GM12878 (cell line): ENCODE data around the gene SSH3. TPM values are rescaled to one million over a fixed set of nuclear protein-coding genes. Genes with fewer than 3 reads are reported as not detected.

ENCODE experiments used
- ASH2L ChIP-seq: fragments of 300-600, 200-600 bp; sonication (generic); IDR thresholded peaks from 2 replicates; pipeline ENCODE4 v1.6.1; 2017; ENCODE audit warnings: low read depth, mild to moderate bottlenecking, borderline replicate concordance
- BRCA1 ChIP-seq: IDR thresholded peaks from 2 replicates; pipeline ENCODE4 v1.6.1; 2011; ENCODE audit warnings: low read depth, low read length, improper control_type of control experiment
- CEBPB ChIP-seq, 2 experiments: fragments of 150-350 bp in 1 of 2; IDR thresholded peaks; 2 replicates each; pipeline ENCODE4 v1.6.1; 2012 to 2014; ENCODE audit warnings: low read depth in 2 of 2, low read length in 2 of 2, borderline replicate concordance in 1 of 2, inconsistent platforms in 1 of 2
- CHD1 ChIP-seq: IDR thresholded peaks from 2 replicates; pipeline ENCODE4 v1.6.1; 2012; ENCODE audit warnings: low read depth, low read length, improper control_type of control experiment
- CHD2 ChIP-seq: IDR thresholded peaks from 2 replicates; pipeline ENCODE4 v1.6.1; 2011; ENCODE audit warnings: low read depth, low read length, improper control_type of control experiment, borderline replicate concordance
- EGR1 ChIP-seq, 2 experiments: IDR thresholded peaks; 1 replicate in 1 of 2; 2 replicates in 1 of 2; pipeline ENCODE4 v1.6.1; 2011 to 2012; ENCODE audit warnings: low read depth in 2 of 2, low read length in 2 of 2, borderline replicate concordance in 1 of 2, mild to moderate bottlenecking in 1 of 2, moderate library complexity in 1 of 2
- EP300 ChIP-seq, 2 experiments: fragments of 150-350 bp in 1 of 2; IDR thresholded peaks; 2 replicates each; pipeline ENCODE4 v1.6.1; 2011 to 2012; ENCODE audit warnings: low read depth in 2 of 2, low read length in 2 of 2, borderline replicate concordance in 1 of 2, improper control_type of control experiment in 1 of 2, inconsistent platforms in 1 of 2; ENCODE audit not compliant: control insufficient read depth in 1 of 2
- EZH2 ChIP-seq: IDR thresholded peaks from 2 replicates; pipeline ENCODE4 v1.6.1; 2012; ENCODE audit warnings: low read depth, mild to moderate bottlenecking, control low read depth, inconsistent platforms, low read length, borderline replicate concordance; ENCODE audit not compliant: control insufficient read depth
- FOXK2 ChIP-seq: fragments of 450-650 bp; IDR thresholded peaks from 2 replicates; pipeline ENCODE4 v1.6.1; 2017; ENCODE audit warnings: mild to moderate bottlenecking, moderate library complexity
- FOXM1 ChIP-seq: IDR thresholded peaks from 2 replicates; pipeline ENCODE4 v1.6.1; 2012; ENCODE audit warnings: low read depth, mild to moderate bottlenecking, inconsistent platforms, low read length, moderate library complexity
- HDGF ChIP-seq: fragments of 450-650 bp; IDR thresholded peaks from 2 replicates; pipeline ENCODE4 v1.6.1; 2016; ENCODE audit warnings: antibody characterized with exemption
- NFYB ChIP-seq: IDR thresholded peaks from 2 replicates; pipeline ENCODE4 v1.6.1; 2011; ENCODE audit warnings: low read depth, mild to moderate bottlenecking, low read length, improper control_type of control experiment, moderate library complexity; ENCODE audit not compliant: insufficient read depth
- NR2C1 ChIP-seq: fragments of 450-650 bp; IDR thresholded peaks from 2 replicates; pipeline ENCODE4 v1.6.1; 2017; ENCODE audit warnings: antibody characterized with exemption, mild to moderate bottlenecking, moderate library complexity
- NR2C2 ChIP-seq: IDR thresholded peaks from 2 replicates; pipeline ENCODE4 v1.6.1; 2011; ENCODE audit warnings: borderline replicate concordance, low read depth; ENCODE audit not compliant: control insufficient read depth, insufficient read length
- POLR2AphosphoS2 ChIP-seq: IDR thresholded peaks from 2 replicates; pipeline ENCODE4 v1.6.1; 2011; ENCODE audit warnings: low read depth, mild to moderate bottlenecking, low read length, improper control_type of control experiment, moderate library complexity
- RBBP5 ChIP-seq: fragments of 200-600 bp; sonication (generic); conservative IDR thresholded peaks from 2 replicates; pipeline ENCODE4 v1.6.1; 2016
- RELA ChIP-seq: fragments of 450-650 bp; IDR thresholded peaks from 2 replicates; pipeline ENCODE4 v1.8.0; 2014; ENCODE audit warnings: borderline replicate concordance; ENCODE audit not compliant: partially characterized antibody
- SKIL ChIP-seq: fragments of 450-650 bp; IDR thresholded peaks from 2 replicates; pipeline ENCODE4 v1.6.1; 2017; ENCODE audit warnings: mild to moderate bottlenecking, low read depth, inconsistent platforms; ENCODE audit not compliant: poor library complexity, severe bottlenecking
- SMC3 ChIP-seq: IDR thresholded peaks from 2 replicates; pipeline ENCODE4 v1.6.1; 2011; ENCODE audit warnings: low read length, improper control_type of control experiment, borderline replicate concordance
- SRF ChIP-seq, 2 experiments: IDR thresholded peaks; 2 replicates each; pipeline ENCODE4 v1.6.1; 2011; ENCODE audit warnings: low read depth in 2 of 2, low read length in 2 of 2, mild to moderate bottlenecking in 1 of 2, moderate library complexity in 1 of 2
- STAT1 ChIP-seq: fragments of 450-650 bp; conservative IDR thresholded peaks from 2 replicates; pipeline ENCODE4 v1.6.1; 2014; ENCODE audit warnings: antibody characterized with exemption, mild to moderate bottlenecking
- STAT3 ChIP-seq: IDR thresholded peaks from 2 replicates; pipeline ENCODE4 v1.6.1; 2011; ENCODE audit warnings: low read depth, low read length, improper control_type of control experiment
- SUPT20H ChIP-seq: IDR thresholded peaks from 2 replicates; pipeline ENCODE4 v1.6.1; 2011; ENCODE audit warnings: low read depth, mild to moderate bottlenecking, low read length, moderate library complexity, borderline replicate concordance; ENCODE audit not compliant: control insufficient read depth
- TCF7 ChIP-seq: IDR thresholded peaks from 2 replicates; pipeline ENCODE4 v1.6.1; 2014; ENCODE audit warnings: antibody characterized with exemption, borderline replicate concordance
- polyA plus RNA-seq, 11 experiments: library from polyadenylated mRNA; depleted of rRNA in 4 of 11; unstranded in 6 of 11; stranded (reverse) in 5 of 11; fragments of >200 nt; fragmentation: Nextera tagmentation in 4 of 11; fragmentation: Illumina TruSeq in 1 of 11; extraction: Ambion mirVana in 4 of 11; extraction: Trizol in 1 of 11; gene quantifications; 1 replicate in 1 of 11; 2 replicates in 10 of 11; pipeline versions ENCODE4 v1.2.1 to v1.2.3, GENCODE V29; 2011 to 2016; ENCODE audit warnings: inconsistent platforms in 2 of 11, missing spikeins in 2 of 11, low read depth in 1 of 11
- total RNA-seq, 4 experiments: library from RNA; depleted of rRNA in 3 of 4; stranded (reverse); fragments of >200 nt in 3 of 4; fragmentation: Illumina TruSeq in 1 of 4; extraction: Trizol in 1 of 4; gene quantifications; 2 replicates each; pipeline versions ENCODE4 v1.2.1 to v1.2.3, GENCODE V29; 2013 to 2021
- TF ChIP-seq, protein P1 (sequence below): fragments of 450-650 bp; IDR thresholded peaks from 2 replicates; pipeline ENCODE4 v1.6.1; 2017; ENCODE audit warnings: mild to moderate bottlenecking, moderate library complexity

The SSH3 gene
- total and polyA plus RNA-seq, 10 of the 15 experiments (the other 5 are each of a cell fraction or from before 2014, with no cell fraction given) = 0.05 to 0.83 (median 0.28) TPM; not detected in 3

DNA sequence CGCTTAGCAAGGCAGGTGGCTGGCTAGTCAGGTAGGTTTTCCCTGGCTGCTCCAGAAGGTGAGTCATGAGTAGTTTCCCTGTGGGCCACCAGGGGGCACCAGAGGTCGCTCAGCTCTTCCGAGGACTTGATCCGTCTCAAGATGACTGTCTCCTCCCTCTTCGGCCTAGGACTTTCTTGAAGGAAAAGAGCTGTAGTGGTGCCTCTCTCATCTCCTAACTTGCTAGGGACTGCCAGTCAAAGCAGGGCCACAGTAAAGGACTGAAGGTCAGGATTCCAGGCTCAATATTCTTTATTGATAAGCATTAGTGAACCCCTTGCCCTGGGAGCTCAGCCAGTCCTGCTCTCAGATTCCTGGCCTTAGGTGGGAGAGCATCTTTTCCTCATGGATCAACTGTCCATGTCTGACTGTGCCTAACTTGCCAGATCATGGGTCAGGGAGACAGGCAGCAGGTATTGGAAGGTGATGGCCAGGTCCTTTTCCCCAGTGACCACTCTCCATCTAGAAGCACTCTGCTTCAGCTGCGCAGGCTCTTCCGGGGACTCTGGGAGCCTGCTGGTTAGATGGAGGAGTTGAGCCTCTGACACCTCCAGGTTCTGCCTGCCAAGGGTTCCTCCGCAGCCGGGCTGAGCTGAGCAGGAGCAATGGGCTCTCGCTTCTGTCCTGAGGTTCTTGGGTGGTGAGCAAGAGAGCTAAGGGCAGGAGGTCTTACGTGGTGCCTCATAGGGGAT is 48.1 kb downstream of the SSH3 start (continued):
- TF ChIP-seq FOXM1 (no peak), EP300 (IDR thresholded peaks at IDR 0.05; ENCODE audit: borderline replicate concordance in 1 of 2, control insufficient read depth in 1 of 2, low read depth in 2 of 2, low read length in 2 of 2) (no peak), TCF7 (no peak), EGR1 (IDR thresholded peaks at IDR 0.05; ENCODE audit: borderline replicate concordance in 1 of 2, low read depth in 2 of 2, low read length in 2 of 2) (no peak), CHD1 (no peak), POLR2AphosphoS2 (no peak), FOXK2 (no peak), SUPT20H (no peak), CEBPB (IDR thresholded peaks at IDR 0.05; ENCODE audit: borderline replicate concordance in 1 of 2, low read depth in 2 of 2, low read length in 2 of 2) (no peak), SKIL (peak; percentile 26), RBBP5 (no peak), ASH2L (no peak), SMC3 (peak; percentile 65), EZH2 (no peak), CHD2 (no peak), RELA (peak; percentile 28), NR2C1 (no peak), STAT3 (no peak), BRCA1 (no peak), NFYB (no peak), SRF (IDR thresholded peaks at IDR 0.05; ENCODE audit: low read depth in 2 of 2, low read length in 2 of 2) (no peak), STAT1 (no peak), HDGF (no peak), NR2C2 (no peak)
- TF ChIP-seq, protein P1, sequence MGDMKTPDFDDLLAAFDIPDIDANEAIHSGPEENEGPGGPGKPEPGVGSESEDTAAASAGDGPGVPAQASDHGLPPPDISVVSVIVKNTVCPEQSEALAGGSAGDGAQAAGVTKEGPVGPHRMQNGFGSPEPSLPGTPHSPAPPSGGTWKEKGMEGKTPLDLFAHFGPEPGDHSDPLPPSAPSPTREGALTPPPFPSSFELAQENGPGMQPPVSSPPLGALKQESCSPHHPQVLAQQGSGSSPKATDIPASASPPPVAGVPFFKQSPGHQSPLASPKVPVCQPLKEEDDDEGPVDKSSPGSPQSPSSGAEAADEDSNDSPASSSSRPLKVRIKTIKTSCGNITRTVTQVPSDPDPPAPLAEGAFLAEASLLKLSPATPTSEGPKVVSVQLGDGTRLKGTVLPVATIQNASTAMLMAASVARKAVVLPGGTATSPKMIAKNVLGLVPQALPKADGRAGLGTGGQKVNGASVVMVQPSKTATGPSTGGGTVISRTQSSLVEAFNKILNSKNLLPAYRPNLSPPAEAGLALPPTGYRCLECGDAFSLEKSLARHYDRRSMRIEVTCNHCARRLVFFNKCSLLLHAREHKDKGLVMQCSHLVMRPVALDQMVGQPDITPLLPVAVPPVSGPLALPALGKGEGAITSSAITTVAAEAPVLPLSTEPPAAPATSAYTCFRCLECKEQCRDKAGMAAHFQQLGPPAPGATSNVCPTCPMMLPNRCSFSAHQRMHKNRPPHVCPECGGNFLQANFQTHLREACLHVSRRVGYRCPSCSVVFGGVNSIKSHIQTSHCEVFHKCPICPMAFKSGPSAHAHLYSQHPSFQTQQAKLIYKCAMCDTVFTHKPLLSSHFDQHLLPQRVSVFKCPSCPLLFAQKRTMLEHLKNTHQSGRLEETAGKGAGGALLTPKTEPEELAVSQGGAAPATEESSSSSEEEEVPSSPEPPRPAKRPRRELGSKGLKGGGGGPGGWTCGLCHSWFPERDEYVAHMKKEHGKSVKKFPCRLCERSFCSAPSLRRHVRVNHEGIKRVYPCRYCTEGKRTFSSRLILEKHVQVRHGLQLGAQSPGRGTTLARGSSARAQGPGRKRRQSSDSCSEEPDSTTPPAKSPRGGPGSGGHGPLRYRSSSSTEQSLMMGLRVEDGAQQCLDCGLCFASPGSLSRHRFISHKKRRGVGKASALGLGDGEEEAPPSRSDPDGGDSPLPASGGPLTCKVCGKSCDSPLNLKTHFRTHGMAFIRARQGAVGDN = no peak
